H1 (cell line): ENCODE results near the gene KCNK7.

Source experiments
- CEBPB ChIP-seq: IDR thresholded peaks from 2 replicates; pipeline ENCODE4 v1.6.1; 2012; ENCODE audit warnings: low read depth, low read length
- CREB1 ChIP-seq: IDR thresholded peaks from 2 replicates; pipeline ENCODE4 v1.6.1; 2012; ENCODE audit warnings: inconsistent platforms
- EZH2 ChIP-seq: fragments of 200-600 bp; sonication (generic); IDR thresholded peaks from 2 replicates; pipeline ENCODE4 v1.7.1; 2012; ENCODE audit warnings: low read depth, mild to moderate bottlenecking, moderate library complexity, low read length, inconsistent platforms; ENCODE audit not compliant: severe bottlenecking
- MAFK ChIP-seq: IDR thresholded peaks from 2 replicates; pipeline ENCODE4 v1.6.1; 2012; ENCODE audit warnings: low read depth, mild to moderate bottlenecking, improper control_type of control experiment, low read length
- NRF1 ChIP-seq: IDR thresholded peaks from 2 replicates; pipeline ENCODE4 v1.6.1; 2011; ENCODE audit warnings: mild to moderate bottlenecking, low read depth, low read length, improper control_type of control experiment
- POLR2A ChIP-seq, 2 experiments: IDR thresholded peaks; 1 replicate in 1 of 2; 2 replicates in 1 of 2; pipeline ENCODE4 v1.6.1; 2011; ENCODE audit warnings: low read depth in 2 of 2, low read length in 2 of 2, mild to moderate bottlenecking in 2 of 2; ENCODE audit errors: control extremely low read depth in 1 of 2
- RAD21 ChIP-seq, 2 experiments: IDR thresholded peaks in 1 of 2; conservative IDR thresholded peaks in 1 of 2; 2 replicates each; pipeline ENCODE4 v1.6.1; 2011; ENCODE audit warnings: low read depth in 2 of 2, low read length in 2 of 2, improper control_type of control experiment in 1 of 2, inconsistent platforms in 1 of 2, mild to moderate bottlenecking in 1 of 2, moderate library complexity in 1 of 2
- TAF1 ChIP-seq: IDR thresholded peaks from 2 replicates; pipeline ENCODE4 v1.6.1; 2011; ENCODE audit warnings: mild to moderate bottlenecking, low read depth, low read length
- TCF12 ChIP-seq: IDR thresholded peaks from 2 replicates; pipeline ENCODE4 v1.6.1; 2011; ENCODE audit warnings: low read depth, mild to moderate bottlenecking, low read length
- YY1 ChIP-seq: IDR thresholded peaks from 2 replicates; pipeline ENCODE4 v1.6.1; 2011; ENCODE audit warnings: low read depth, mild to moderate bottlenecking, low read length
- TF ChIP-seq, protein P1 (sequence below): IDR thresholded peaks from 2 replicates; pipeline ENCODE4 v1.6.1; 2012; ENCODE audit warnings: inconsistent platforms
- TF ChIP-seq, protein P2 (sequence below), 3 experiments: IDR thresholded peaks; 1 replicate in 2 of 3; 2 replicates in 1 of 3; pipeline versions ENCODE4 v1.5.1 to v1.6.1; 2011; ENCODE audit warnings: low read length in 3 of 3, mild to moderate bottlenecking in 3 of 3, inconsistent platforms in 2 of 3, low read depth in 1 of 3, moderate library complexity in 1 of 3; ENCODE audit not compliant: insufficient read depth in 1 of 3; ENCODE audit errors: control extremely low read depth in 1 of 3
- TF ChIP-seq, protein P3 (sequence below): IDR thresholded peaks from 2 replicates; pipeline ENCODE4 v1.6.1; 2011; ENCODE audit warnings: low read length, improper control_type of control experiment

DNA sequence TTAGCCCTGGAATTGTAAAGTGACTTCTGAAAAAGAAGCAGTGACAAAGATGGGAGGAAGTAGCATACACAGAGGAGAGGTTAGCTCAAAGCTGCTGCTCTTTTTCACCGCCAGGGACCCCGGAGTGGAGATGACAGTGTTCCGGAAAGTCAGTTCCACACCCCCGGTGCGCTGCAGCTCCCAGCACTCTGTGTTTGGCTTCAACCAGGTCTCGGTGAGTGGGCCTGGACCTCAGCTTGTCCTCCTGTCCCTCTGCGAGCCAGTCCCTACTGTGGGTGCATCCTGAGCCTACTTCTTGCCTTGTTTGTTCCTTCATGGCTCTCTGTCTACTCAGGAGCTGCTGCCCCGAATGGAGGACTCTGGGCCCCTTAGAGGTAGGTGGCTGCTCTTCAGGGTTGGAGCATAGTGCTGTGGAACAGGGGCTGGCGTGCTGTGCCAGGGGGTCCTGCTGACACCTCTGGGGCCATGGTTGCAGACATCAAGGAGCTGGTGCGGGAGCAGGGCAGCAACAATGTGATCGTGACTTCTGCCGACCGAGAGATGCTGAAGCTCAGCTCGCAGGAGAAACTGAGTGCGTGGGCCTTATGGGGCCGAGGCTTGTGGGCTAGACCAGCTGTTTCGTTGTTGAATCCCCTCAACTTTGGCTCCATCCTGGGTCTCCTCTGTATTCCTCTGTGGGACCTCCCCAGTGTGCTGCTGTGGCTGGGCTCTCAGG lies 21.7 kb upstream of the KCNK7 start:
- no peak for TF ChIP-seq YY1
- TF ChIP-seq, protein P1, sequence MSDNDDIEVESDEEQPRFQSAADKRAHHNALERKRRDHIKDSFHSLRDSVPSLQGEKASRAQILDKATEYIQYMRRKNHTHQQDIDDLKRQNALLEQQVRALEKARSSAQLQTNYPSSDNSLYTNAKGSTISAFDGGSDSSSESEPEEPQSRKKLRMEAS = no peak
- no peak for TF ChIP-seq POLR2A (IDR thresholded peaks at IDR 0.05; ENCODE audit: control extremely low read depth in 1 of 2, low read depth in 2 of 2, low read length in 2 of 2)
- TF ChIP-seq CREB1 = no peak
- TF ChIP-seq RAD21 (IDR thresholded peaks at IDR 0.05 in 1 of 2, conservative IDR thresholded peaks at IDR 0.05 in 1 of 2; ENCODE audit: low read depth in 2 of 2, low read length in 2 of 2) = no peak
- TF ChIP-seq TAF1 = no peak
- TF ChIP-seq MAFK = no peak
- TF ChIP-seq, protein P2, sequence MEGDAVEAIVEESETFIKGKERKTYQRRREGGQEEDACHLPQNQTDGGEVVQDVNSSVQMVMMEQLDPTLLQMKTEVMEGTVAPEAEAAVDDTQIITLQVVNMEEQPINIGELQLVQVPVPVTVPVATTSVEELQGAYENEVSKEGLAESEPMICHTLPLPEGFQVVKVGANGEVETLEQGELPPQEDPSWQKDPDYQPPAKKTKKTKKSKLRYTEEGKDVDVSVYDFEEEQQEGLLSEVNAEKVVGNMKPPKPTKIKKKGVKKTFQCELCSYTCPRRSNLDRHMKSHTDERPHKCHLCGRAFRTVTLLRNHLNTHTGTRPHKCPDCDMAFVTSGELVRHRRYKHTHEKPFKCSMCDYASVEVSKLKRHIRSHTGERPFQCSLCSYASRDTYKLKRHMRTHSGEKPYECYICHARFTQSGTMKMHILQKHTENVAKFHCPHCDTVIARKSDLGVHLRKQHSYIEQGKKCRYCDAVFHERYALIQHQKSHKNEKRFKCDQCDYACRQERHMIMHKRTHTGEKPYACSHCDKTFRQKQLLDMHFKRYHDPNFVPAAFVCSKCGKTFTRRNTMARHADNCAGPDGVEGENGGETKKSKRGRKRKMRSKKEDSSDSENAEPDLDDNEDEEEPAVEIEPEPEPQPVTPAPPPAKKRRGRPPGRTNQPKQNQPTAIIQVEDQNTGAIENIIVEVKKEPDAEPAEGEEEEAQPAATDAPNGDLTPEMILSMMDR (IDR thresholded peaks at IDR 0.05; ENCODE audit: control extremely low read depth in 1 of 3, insufficient read depth in 1 of 3, low read depth in 1 of 3, low read length in 3 of 3) = no peak
- TF ChIP-seq NRF1 = no peak
- no peak for TF ChIP-seq EZH2
- no peak for TF ChIP-seq CEBPB
- TF ChIP-seq TCF12 = no peak
- TF ChIP-seq, protein P3, sequence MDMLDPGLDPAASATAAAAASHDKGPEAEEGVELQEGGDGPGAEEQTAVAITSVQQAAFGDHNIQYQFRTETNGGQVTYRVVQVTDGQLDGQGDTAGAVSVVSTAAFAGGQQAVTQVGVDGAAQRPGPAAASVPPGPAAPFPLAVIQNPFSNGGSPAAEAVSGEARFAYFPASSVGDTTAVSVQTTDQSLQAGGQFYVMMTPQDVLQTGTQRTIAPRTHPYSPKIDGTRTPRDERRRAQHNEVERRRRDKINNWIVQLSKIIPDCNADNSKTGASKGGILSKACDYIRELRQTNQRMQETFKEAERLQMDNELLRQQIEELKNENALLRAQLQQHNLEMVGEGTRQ = no peak
